ENCODE results near the gene RRBP1. TPM values are rescaled to one million over a fixed set of nuclear protein-coding genes. Genes with fewer than 3 reads are reported as not detected.
"Not testable (repeated sequence)": the region's sequence is repeated elsewhere in the genome, so short reads cannot be mapped to it uniquely, and the experiment has no call there.

The RRBP1 gene
- total RNA-seq, 6 experiments from 2014 or later, result 273 to 331 (median 317) TPM

DNA sequence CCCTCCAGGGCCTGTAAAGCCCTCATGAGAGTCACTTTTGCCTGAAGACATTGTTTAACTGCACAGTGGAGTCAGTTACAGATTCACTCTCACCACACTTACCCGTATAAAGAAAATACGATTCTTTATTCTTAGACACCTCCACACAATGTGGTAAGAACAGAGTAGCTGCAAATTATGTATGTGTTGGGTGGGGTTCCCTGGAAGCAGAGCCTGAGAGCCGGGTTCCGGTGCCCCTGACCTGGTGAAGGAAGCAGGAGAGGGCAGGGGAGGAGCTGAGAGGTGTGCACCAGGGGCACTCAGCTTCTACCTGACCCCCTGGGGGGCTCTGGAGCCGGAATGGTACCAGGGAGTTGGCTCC is 29.2 kb upstream of the RRBP1 start:
- TF ChIP-seq, protein P1, sequence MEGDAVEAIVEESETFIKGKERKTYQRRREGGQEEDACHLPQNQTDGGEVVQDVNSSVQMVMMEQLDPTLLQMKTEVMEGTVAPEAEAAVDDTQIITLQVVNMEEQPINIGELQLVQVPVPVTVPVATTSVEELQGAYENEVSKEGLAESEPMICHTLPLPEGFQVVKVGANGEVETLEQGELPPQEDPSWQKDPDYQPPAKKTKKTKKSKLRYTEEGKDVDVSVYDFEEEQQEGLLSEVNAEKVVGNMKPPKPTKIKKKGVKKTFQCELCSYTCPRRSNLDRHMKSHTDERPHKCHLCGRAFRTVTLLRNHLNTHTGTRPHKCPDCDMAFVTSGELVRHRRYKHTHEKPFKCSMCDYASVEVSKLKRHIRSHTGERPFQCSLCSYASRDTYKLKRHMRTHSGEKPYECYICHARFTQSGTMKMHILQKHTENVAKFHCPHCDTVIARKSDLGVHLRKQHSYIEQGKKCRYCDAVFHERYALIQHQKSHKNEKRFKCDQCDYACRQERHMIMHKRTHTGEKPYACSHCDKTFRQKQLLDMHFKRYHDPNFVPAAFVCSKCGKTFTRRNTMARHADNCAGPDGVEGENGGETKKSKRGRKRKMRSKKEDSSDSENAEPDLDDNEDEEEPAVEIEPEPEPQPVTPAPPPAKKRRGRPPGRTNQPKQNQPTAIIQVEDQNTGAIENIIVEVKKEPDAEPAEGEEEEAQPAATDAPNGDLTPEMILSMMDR (IDR thresholded peaks at IDR 0.05), result no peak
- H3K36me3 Mint-ChIP-seq (ENCODE audit: low read depth), result no peaks in the 10 kb centered on the region
- H3K4me1 Mint-ChIP-seq (ENCODE audit: low read depth), result peaks cover 7% of the 10 kb centered on the region
- peaks cover 12% of the 10 kb centered on the region for H3K27me3 Mint-ChIP-seq (ENCODE audit: insufficient read depth)
- no peak overlapping the region for H3K4me3 Mint-ChIP-seq
- no peak overlapping the region for H3K27ac Mint-ChIP-seq
- no peaks in the 10 kb centered on the region for H3K9me3 Mint-ChIP-seq
- DNase-seq, result no peak

DNA sequence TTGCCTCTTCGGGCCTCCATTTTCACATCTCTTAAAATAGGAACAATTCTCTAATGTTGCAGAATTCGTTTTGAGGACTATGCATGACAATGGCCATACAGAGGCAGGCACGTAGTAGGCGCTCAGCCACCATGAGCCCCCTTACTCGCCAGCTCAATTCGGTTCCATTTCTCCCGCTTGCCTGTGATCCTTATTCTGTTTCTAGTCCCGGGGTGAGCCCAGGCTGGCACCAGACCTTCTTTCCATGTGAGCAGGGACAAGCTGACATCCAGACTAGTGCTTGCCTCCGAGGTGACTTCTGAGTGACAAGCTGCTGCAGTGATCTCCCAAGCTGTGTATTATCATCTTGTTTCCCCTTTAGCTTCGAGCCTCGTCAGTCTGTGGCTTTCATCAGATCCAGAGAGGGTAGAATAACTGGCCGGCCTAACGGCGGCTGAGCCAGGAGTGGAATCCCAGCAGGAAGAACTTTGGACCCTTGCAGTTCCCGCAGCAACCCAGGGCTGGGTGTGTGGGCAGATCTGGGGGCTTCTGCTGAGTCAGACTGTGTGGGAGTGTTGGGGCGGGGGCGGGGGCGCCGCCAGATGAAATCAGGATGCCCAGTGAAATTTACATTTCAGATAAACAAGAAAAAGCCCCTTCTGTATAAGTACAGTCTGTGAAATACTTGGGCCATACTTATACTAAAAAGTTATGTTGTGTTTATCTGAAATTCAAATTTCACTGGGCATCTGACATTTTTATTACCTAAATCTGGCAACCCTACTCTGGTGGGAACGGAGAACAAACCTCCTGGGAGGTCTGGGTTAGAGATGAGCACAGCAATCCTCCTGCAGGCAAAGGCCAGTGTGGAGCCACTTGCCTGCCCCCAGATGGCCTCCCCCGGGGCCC is 28.6 kb upstream of the RRBP1 start:
- Mint-ChIP-seq H3K27me3 (ENCODE audit: insufficient read depth) (peaks cover 9% of the 10 kb centered on the region), H3K4me3 (no peak overlapping the region), H3K9me3 (no peaks in the 10 kb centered on the region), H3K27ac (no peak overlapping the region), H3K4me1 (ENCODE audit: low read depth) (peaks cover 7% of the 10 kb centered on the region), H3K36me3 (ENCODE audit: low read depth) (no peaks in the 10 kb centered on the region)
- DNase-seq, result no peak
- TF ChIP-seq, protein P1 (IDR thresholded peaks at IDR 0.05), result no peak

DNA sequence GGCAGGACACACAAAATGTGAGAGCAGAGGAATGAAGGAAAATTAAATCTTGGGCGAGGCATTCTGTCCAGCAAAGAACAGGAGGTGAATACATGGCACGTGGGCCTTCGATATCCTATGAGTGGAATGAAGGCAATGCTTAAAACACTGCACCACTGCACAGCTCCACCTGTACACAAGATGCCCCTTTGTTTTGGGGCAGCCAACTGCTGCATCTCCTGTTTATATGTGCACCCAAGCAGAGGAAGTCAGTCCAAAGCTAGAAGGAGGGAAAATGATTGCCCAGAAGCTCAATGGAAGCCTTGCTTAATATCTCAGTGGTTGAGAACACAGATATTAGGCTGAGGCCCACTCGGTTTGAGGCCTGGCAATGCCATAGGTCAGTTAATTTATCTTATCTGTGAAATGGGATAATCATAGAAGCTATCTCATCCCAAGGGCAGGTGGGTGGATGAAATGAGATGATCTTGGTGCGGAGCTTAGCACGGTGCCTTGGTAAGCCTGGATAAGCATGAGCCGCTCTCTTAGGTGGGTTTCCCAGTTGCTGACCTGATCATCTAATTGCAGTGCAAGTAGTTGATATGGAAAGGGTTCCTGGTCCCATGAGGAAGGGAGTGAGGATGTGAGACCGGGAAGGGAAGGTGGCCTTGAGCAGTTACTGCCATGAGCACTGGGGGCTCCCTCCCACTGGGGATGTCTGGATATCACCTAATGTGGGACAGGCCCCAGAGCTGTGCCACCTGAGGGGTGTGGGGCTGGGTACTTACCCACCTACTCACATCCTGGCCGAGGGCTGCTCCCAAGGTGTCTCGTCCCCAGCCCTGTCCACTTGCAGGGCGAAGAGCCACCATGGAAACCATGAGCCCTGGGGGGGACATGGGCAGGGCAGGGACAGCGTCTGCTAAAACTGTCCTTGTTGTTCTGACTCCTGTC is 27.6 kb upstream of the RRBP1 start:
- Mint-ChIP-seq H3K9me3 (no peaks in the 10 kb centered on the region), H3K36me3 (ENCODE audit: low read depth) (no peaks in the 10 kb centered on the region)

DNA sequence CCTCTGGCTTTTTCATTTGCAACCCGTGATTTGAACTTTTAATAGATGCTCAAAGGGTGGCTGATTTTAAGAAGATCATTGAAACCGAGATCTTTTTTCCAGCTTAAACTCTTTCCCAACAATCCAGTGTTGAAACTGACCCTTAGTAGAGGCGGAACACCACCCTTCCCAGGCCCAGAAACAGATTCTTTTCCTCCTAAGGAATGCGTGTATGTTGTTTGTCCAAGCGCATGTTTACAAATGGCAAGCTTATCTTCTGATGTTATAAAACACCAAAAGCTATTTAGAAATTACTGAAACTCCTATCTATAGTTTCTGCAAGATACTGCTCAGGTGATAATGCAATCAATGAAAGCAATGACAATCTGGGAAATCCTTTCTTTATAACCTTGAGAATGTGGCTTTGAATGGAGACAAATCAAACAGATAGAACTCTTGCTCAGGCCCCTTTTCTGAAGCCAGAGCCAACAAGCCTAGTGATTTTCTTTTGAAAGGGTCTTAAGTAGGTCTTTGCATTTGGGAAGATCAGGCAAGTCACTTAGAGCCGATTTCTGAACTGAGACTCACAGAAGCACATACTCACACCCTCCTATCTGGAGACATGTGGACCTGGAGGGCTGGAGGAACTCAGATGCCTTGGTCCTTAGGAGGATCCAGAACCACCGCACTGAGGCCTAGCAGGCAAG is 26.8 kb upstream of the RRBP1 start:
- Mint-ChIP-seq H3K27ac (no peak overlapping the region), H3K36me3 (ENCODE audit: low read depth) (no peaks in the 10 kb centered on the region), H3K27me3 (ENCODE audit: insufficient read depth) (peaks cover 9% of the 10 kb centered on the region), H3K9me3 (no peaks in the 10 kb centered on the region), H3K4me3 (no peak overlapping the region), H3K4me1 (ENCODE audit: low read depth) (peaks cover 7% of the 10 kb centered on the region)
- no peak for DNase-seq
- TF ChIP-seq, protein P1 (IDR thresholded peaks at IDR 0.05), result no peak

More for the DNA sequence above, 27.6 kb upstream of the RRBP1 start:
- Mint-ChIP-seq H3K27me3 (ENCODE audit: insufficient read depth) (peaks cover 9% of the 10 kb centered on the region), H3K4me3 (no peak overlapping the region), H3K4me1 (ENCODE audit: low read depth) (peaks cover 7% of the 10 kb centered on the region), H3K27ac (no peak overlapping the region)
- TF ChIP-seq, protein P1 (IDR thresholded peaks at IDR 0.05), result no peak
- DNase-seq, result no peak

DNA sequence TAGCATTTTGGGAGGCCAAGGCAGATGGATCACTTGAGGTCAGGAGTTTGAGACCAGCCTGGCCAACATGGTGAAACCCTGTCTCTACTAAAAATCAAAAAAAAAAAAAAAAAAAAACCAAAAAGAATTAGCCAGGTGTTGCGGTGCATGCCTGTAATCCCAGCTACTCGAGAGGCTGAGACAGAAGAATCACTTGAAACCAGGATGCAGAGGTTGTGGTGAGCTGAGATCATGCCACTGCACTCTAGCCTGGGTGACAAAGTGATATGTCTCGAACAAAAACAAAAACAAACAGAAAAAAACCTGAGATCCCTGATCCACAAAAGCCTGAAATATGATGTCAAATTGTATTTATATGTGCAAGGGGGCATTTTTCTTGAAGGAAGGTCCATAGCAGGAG is 25.9 kb upstream of the RRBP1 start:
- DNase-seq; H3K36me3 Mint-ChIP-seq (ENCODE audit: low read depth); H3K4me3 Mint-ChIP-seq; H3K4me1 Mint-ChIP-seq (ENCODE audit: low read depth); H3K27ac Mint-ChIP-seq; H3K9me3 Mint-ChIP-seq: not testable (repeated sequence)
- peaks cover 13% of the 10 kb centered on the region for H3K27me3 Mint-ChIP-seq (ENCODE audit: insufficient read depth)

Measured in HFFc6 (cell line).